ENCODE data around the gene PODN. TPM values are rescaled to one million over a fixed set of nuclear protein-coding genes. Genes with fewer than 3 reads are reported as not detected.
A peak's percentile ranks its signal among the peaks of the same experiment; 100 is the strongest.

The PODN gene
- total RNA-seq, 1 experiment from 2014 or later: 0.23 TPM

- CTCF ChIA-PET: interaction anchor here (0.6 to 1.0 kb wide), 5 partner anchors 9 to 84 kb away, joined by 3 to 9 read pairs (median 4); no protein-coding TSS in a partner anchor
- ATAC-seq: no peak
- peaks cover 25% of the 10 kb centered on the region for H3K4me1 ChIP-seq (ENCODE audit: control insufficient read depth, insufficient read depth, low read length)
- POLR2A ChIA-PET: interaction anchor here (0.6 kb wide), 2 partner anchors 336 to 1436 kb away, joined by 3 to 4 read pairs; no protein-coding TSS in a partner anchor
- peak overlapping the region; percentile 77 for H3K27ac ChIP-seq (ENCODE audit: low read length)
- no peak overlapping the region for H3K4me3 ChIP-seq (ENCODE audit: low read depth in 2 of 2, low read length in 2 of 2)
- no peaks in the 10 kb centered on the region for H3K36me3 ChIP-seq (ENCODE audit: control insufficient read depth, insufficient read depth, low read length)
- no peak for DNase-seq (ENCODE audit: low read depth, low spot score)
- no peak for TF ChIP-seq TCF7L2 (IDR thresholded peaks at IDR 0.05; ENCODE audit: low read depth, low read length)
- no peak for TF ChIP-seq CTCF (IDR thresholded peaks at IDR 0.05)
- no peak for TF ChIP-seq SIN3A (IDR thresholded peaks at IDR 0.05; ENCODE audit: borderline replicate concordance, insufficient read depth, low read depth, low read length)
- no peak for TF ChIP-seq REST (IDR thresholded peaks at IDR 0.05; ENCODE audit: insufficient read depth in 1 of 2, low read depth in 2 of 2, low read length in 1 of 2)
- no peak for TF ChIP-seq POLR2AphosphoS5 (IDR thresholded peaks at IDR 0.05; ENCODE audit: low read depth, low read length)
- intact Hi-C loops (cut with micrococcal nuclease; ENCODE audit: unreplicated experiment): no loop called here
- no peaks in the 10 kb centered on the region for H3K27me3 ChIP-seq (ENCODE audit: control insufficient read depth, insufficient read depth, low read length)
- in situ Hi-C loops (cut with HindIII; ENCODE audit: low pct_unique_long_range_greater_than_20kb, low sequenced_read_pairs): no loop called here
- no TSS peak for BruUV-seq (replicated peaks)
- H3K9me3 ChIP-seq (ENCODE audit: control insufficient read depth, insufficient read depth, low read depth, low read length): no peaks in the 10 kb centered on the region
These were observed 45.1 kb downstream of the PODN start for GRCh38 chr1:53107090-53107489.

GRCh38 chr1:53107570-53108322, 45.7 kb downstream of the PODN start:
- Histone ChIP-seq H3K36me3 (ENCODE audit: control insufficient read depth, insufficient read depth, low read length) (no peaks in the 10 kb centered on the region), H3K4me1 (ENCODE audit: control insufficient read depth, insufficient read depth, low read length) (peaks cover 25% of the 10 kb centered on the region), H3K4me3 (ENCODE audit: low read depth in 2 of 2, low read length in 2 of 2) (no peak overlapping the region), H3K27me3 (ENCODE audit: control insufficient read depth, insufficient read depth, low read length) (no peaks in the 10 kb centered on the region), H3K27ac (ENCODE audit: low read length) (peak overlapping the region; percentile 77), H3K9me3 (ENCODE audit: control insufficient read depth, insufficient read depth, low read depth, low read length) (no peaks in the 10 kb centered on the region)
- ChIA-PET POLR2A (interaction anchor here (0.5 to 0.6 kb wide), 3 partner anchors 337 to 1437 kb away, joined by 3 to 4 read pairs (median 4); no protein-coding TSS in a partner anchor), CTCF (interaction anchor here (0.6 to 1.0 kb wide), 4 partner anchors 8 to 283 kb away, joined by 3 to 11 read pairs (median 6); no protein-coding TSS in a partner anchor)
- ATAC-seq (peak; percentile 94), DNase-seq (ENCODE audit: low read depth, low spot score) (peak; percentile 25)
- BruUV-seq (replicated peaks): no TSS peak
- TF ChIP-seq SIN3A (IDR thresholded peaks at IDR 0.05; ENCODE audit: borderline replicate concordance, insufficient read depth, low read depth, low read length): no peak
- peak; percentile 73 for TF ChIP-seq POLR2AphosphoS5 (IDR thresholded peaks at IDR 0.05; ENCODE audit: low read depth, low read length)
- TF ChIP-seq CTCF (IDR thresholded peaks at IDR 0.05): no peak
- TF ChIP-seq REST (IDR thresholded peaks at IDR 0.05; ENCODE audit: insufficient read depth in 1 of 2, low read depth in 2 of 2, low read length in 1 of 2): no peak
- TF ChIP-seq TCF7L2 (IDR thresholded peaks at IDR 0.05; ENCODE audit: low read depth, low read length): peak; percentile 76
- in situ Hi-C loops (cut with HindIII; ENCODE audit: low pct_unique_long_range_greater_than_20kb, low sequenced_read_pairs): no loop called here
- intact Hi-C loops (cut with micrococcal nuclease; ENCODE audit: unreplicated experiment): no loop called here

Data from Panc1 (cell line).